ENCODE measurements around the gene CCDC92B.
A peak's percentile ranks its signal among the peaks of the same experiment; 100 is the strongest.

Gene CCDC92B

GRCh38 chr17:2701996-2702741 lies 47.3 kb downstream of the CCDC92B start:
- DNase-seq = no peak

GRCh38 chr17:2701161-2701995 lies 48.1 kb downstream of the CCDC92B start:
- DNase-seq = no peak

GRCh38 chr17:2700491-2701141 lies 48.8 kb downstream of the CCDC92B start:
- no peak for DNase-seq

- DNase-seq = no peak
Measured at GRCh38 chr17:2700030-2700490, 49.4 kb downstream of the CCDC92B start.

- DNase-seq = peak in 1 of 2 experiments; percentile 12
Measured at GRCh38 chr17:2699216-2699805, 50.1 kb downstream of the CCDC92B start.

- peak; percentile 15 to 18 for DNase-seq
Measured at GRCh38 chr17:2697611-2698162, 51.8 kb downstream of the CCDC92B start.

- DNase-seq = peak; percentile 16 to 19
Measured at GRCh38 chr17:2695961-2696760, 53.3 kb downstream of the CCDC92B start.

GRCh38 chr17:2695243-2695960 lies 54.0 kb downstream of the CCDC92B start:
- DNase-seq = peak; percentile 12 to 17

GRCh38 chr17:2694381-2695242 lies 54.8 kb downstream of the CCDC92B start:
- peak; percentile 16 to 17 for DNase-seq

GRCh38 chr17:2693561-2694380 lies 55.7 kb downstream of the CCDC92B start:
- peak; percentile 19 to 21 for DNase-seq

GRCh38 chr17:2692781-2693135 lies 56.7 kb downstream of the CCDC92B start:
- DNase-seq = peak in 1 of 2 experiments; percentile 15

- no peak for DNase-seq
Measured at GRCh38 chr17:2691965-2692780, 57.3 kb downstream of the CCDC92B start.

- no peak for DNase-seq
Measured at GRCh38 chr17:2691069-2691871, 58.2 kb downstream of the CCDC92B start.

GRCh38 chr17:2690165-2691068 lies 59.0 kb downstream of the CCDC92B start:
- no peak for DNase-seq

- peak in 1 of 2 experiments; percentile 34 for DNase-seq
Measured at GRCh38 chr17:2689411-2690164, 59.9 kb downstream of the CCDC92B start.
